Osteoblast (primary cell): ENCODE measurements around the gene RAMACL. TPM values are rescaled to one million over a fixed set of nuclear protein-coding genes. Genes with fewer than 3 reads are reported as not detected.

Experiments
- DNase-seq: peaks from one replicate; pipeline ENCODE4 v3.0.0; 2011; ENCODE audit warnings: low spot score, mixed read lengths; ENCODE audit not compliant: insufficient read length; ENCODE audit errors: missing footprints
- H2AFZ ChIP-seq: 2 replicates; pipeline ENCODE4 v1.6.0; 2011; ENCODE audit warnings: mild to moderate bottlenecking, low read length
- H3K27ac ChIP-seq: 2 replicates; pipeline ENCODE4 v1.5.1; 2011; ENCODE audit warnings: mild to moderate bottlenecking, low read depth, low read length, moderate library complexity
- H3K27me3 ChIP-seq: 2 replicates; pipeline ENCODE4 v1.6.0; 2012; ENCODE audit warnings: mild to moderate bottlenecking, control low read depth, inconsistent platforms, low read length, moderate library complexity; ENCODE audit not compliant: insufficient read depth
- H3K36me3 ChIP-seq: 2 replicates; pipeline ENCODE4 v1.5.1; 2011; ENCODE audit warnings: mild to moderate bottlenecking, low read length, control low read depth, moderate library complexity; ENCODE audit not compliant: insufficient read depth
- H3K4me1 ChIP-seq: 2 replicates; pipeline ENCODE4 v1.5.1; 2011; ENCODE audit warnings: mild to moderate bottlenecking, low read length, control low read depth, moderate library complexity; ENCODE audit not compliant: insufficient read depth
- H3K4me2 ChIP-seq: 2 replicates; pipeline ENCODE4 v1.6.0; 2011; ENCODE audit warnings: mild to moderate bottlenecking, low read length; ENCODE audit not compliant: insufficient read depth
- H3K4me3 ChIP-seq: fragments of 200-600 bp; sonication (generic); 3 replicates; pipeline ENCODE4 v1.5.1; 2012; ENCODE audit warnings: mild to moderate bottlenecking, low read length, inconsistent platforms; ENCODE audit not compliant: insufficient read depth
- H3K79me2 ChIP-seq: 2 replicates; pipeline ENCODE4 v1.6.0; 2012; ENCODE audit warnings: mild to moderate bottlenecking, low read length, control low read depth, inconsistent platforms; ENCODE audit not compliant: insufficient read depth
- H3K9me3 ChIP-seq: 2 replicates; pipeline ENCODE4 v1.5.1; 2011; ENCODE audit warnings: low read depth, low read length, control low read depth
- H4K20me1 ChIP-seq: 2 replicates; pipeline ENCODE4 v1.6.0; 2012; ENCODE audit warnings: mild to moderate bottlenecking, low read length, control low read depth; ENCODE audit not compliant: insufficient read depth
- CTCF ChIP-seq: IDR thresholded peaks from 2 replicates; pipeline ENCODE4 v1.5.1; 2011; ENCODE audit warnings: mild to moderate bottlenecking, low read depth, low read length, moderate library complexity; ENCODE audit errors: extremely low read depth
- total RNA-seq: library from RNA; depleted of rRNA; stranded (reverse); fragments of >200 nt; gene quantifications from 2 replicates; pipeline ENCODE4 v1.2.3, GENCODE V29; 2012

RAMACL gene
- total RNA-seq, 1 donor, result 3.3 TPM

- H3K4me2 ChIP-seq, result no peak overlapping the region
- H3K9me3 ChIP-seq, result no peaks in the 10 kb centered on the region
- no peaks in the 10 kb centered on the region for H4K20me1 ChIP-seq
- no peak for TF ChIP-seq CTCF
- no peak overlapping the region for H2AFZ ChIP-seq
- H3K79me2 ChIP-seq, result peaks cover 36% of the 10 kb centered on the region
- no peak for DNase-seq
- no peak overlapping the region for H3K4me3 ChIP-seq
- H3K36me3 ChIP-seq, result no peaks in the 10 kb centered on the region
- H3K27ac ChIP-seq, result no peak overlapping the region
- peaks cover 9% of the 10 kb centered on the region for H3K4me1 ChIP-seq
- no peaks in the 10 kb centered on the region for H3K27me3 ChIP-seq
Measured at GRCh38 chr6:166579237-166579850, 7.1 kb downstream of the RAMACL start.

- H3K4me1 ChIP-seq, result peaks cover 3% of the 10 kb centered on the region
- no peak overlapping the region for H3K4me2 ChIP-seq
- H3K27ac ChIP-seq, result no peak overlapping the region
- H3K27me3 ChIP-seq, result no peaks in the 10 kb centered on the region
- no peaks in the 10 kb centered on the region for H4K20me1 ChIP-seq
- no peak for TF ChIP-seq CTCF
- no peak overlapping the region for H2AFZ ChIP-seq
- no peaks in the 10 kb centered on the region for H3K36me3 ChIP-seq
- no peak overlapping the region for H3K4me3 ChIP-seq
- peaks cover 31% of the 10 kb centered on the region for H3K79me2 ChIP-seq
- DNase-seq, result no peak
- H3K9me3 ChIP-seq, result no peaks in the 10 kb centered on the region
Measured at GRCh38 chr6:166578536-166579236, 7.8 kb downstream of the RAMACL start.

GRCh38 chr6:166575205-166575604, 11.3 kb downstream of the RAMACL start:
- Histone ChIP-seq H3K27me3 (no peaks in the 10 kb centered on the region), H3K4me3 (no peak overlapping the region), H2AFZ (no peak overlapping the region), H3K4me2 (no peak overlapping the region), H3K36me3 (no peaks in the 10 kb centered on the region), H3K4me1 (peaks cover 12% of the 10 kb centered on the region), H3K9me3 (no peaks in the 10 kb centered on the region), H3K79me2 (peaks cover 33% of the 10 kb centered on the region), H3K27ac (no peak overlapping the region), H4K20me1 (no peaks in the 10 kb centered on the region)
- no peak for DNase-seq
- TF ChIP-seq CTCF, result no peak

- Histone ChIP-seq H2AFZ (no peak overlapping the region), H3K4me3 (no peak overlapping the region), H3K79me2 (peaks cover 44% of the 10 kb centered on the region), H4K20me1 (no peaks in the 10 kb centered on the region), H3K4me2 (no peak overlapping the region), H3K27me3 (no peaks in the 10 kb centered on the region), H3K9me3 (no peaks in the 10 kb centered on the region), H3K4me1 (peaks cover 12% of the 10 kb centered on the region), H3K36me3 (no peaks in the 10 kb centered on the region), H3K27ac (peak overlapping the region; percentile 84)
- TF ChIP-seq CTCF, result no peak
- DNase-seq, result no peak
Measured at GRCh38 chr6:166573511-166574216, 12.8 kb downstream of the RAMACL start.
